PC-9 (cell line): ENCODE measurements around the gene PRDM4. TPM values are rescaled to one million over a fixed set of nuclear protein-coding genes. Genes with fewer than 3 reads are reported as not detected.

ENCODE experiments used
- BruUV-seq: library from RNA; stranded (reverse); fragments of 400-500 nt; replicated peaks from 2 replicates; lab custom pipeline; 2021; lab: Mats Ljungman, UMichigan
- CTCF ChIA-PET: fragments of 300-600 bp; sonication (Branson Sonifier 250); formaldehyde crosslinking; loops from one replicate; lab custom pipeline; 2022; ENCODE audit warnings: antibody characterized with exemption; lab: Charles Lee
- POLR2A ChIA-PET: fragments of 300-600 bp; sonication (Branson Sonifier 250); formaldehyde crosslinking; loops from one replicate; lab custom pipeline; 2022; ENCODE audit warnings: antibody characterized with exemption; ENCODE audit not compliant: unreplicated experiment; lab: Charles Lee
- DNase-seq, 2 experiments: peaks; one replicate each; pipeline versions ENCODE4 v3.0.0 to v3.0.0-alpha.2; 2015 to 2022; ENCODE audit warnings: mixed read lengths in 1 of 2
- H2AFZ ChIP-seq: fragments of 200-600 bp; sonication (generic); 2 replicates; pipeline ENCODE4 v1.8.1; 2017; ENCODE audit warnings: antibody characterized with exemption
- H3F3A ChIP-seq: fragments of 200-600 bp; sonication (generic); 2 replicates; pipeline ENCODE4 v1.8.1; 2017; ENCODE audit warnings: antibody characterized with exemption, mild to moderate bottlenecking, low read depth; ENCODE audit not compliant: insufficient read depth
- H3K27ac ChIP-seq: fragments of 200-600 bp; sonication (generic); 2 replicates; pipeline ENCODE4 v1.6.1; 2016; ENCODE audit warnings: mixed run types
- H3K27me3 ChIP-seq: fragments of 200-600 bp; sonication (generic); 2 replicates; pipeline ENCODE4 v1.6.1; 2016; ENCODE audit warnings: low read depth, mixed run types; ENCODE audit not compliant: insufficient read depth
- H3K36me3 ChIP-seq: fragments of 200-600 bp; sonication (generic); 2 replicates; pipeline ENCODE4 v1.6.1; 2016; ENCODE audit warnings: low read depth, mixed run types
- H3K4me1 ChIP-seq: fragments of 200-600 bp; sonication (generic); replicated peaks from 2 replicates; pipeline ENCODE4 v1.6.1; 2016; ENCODE audit warnings: mixed run types; ENCODE audit not compliant: insufficient read depth
- H3K4me2 ChIP-seq: fragments of 200-600 bp; sonication (generic); 2 replicates; pipeline ENCODE4 v1.6.1; 2017; ENCODE audit warnings: mixed run types
- H3K4me3 ChIP-seq: fragments of 200-600 bp; sonication (generic); 2 replicates; pipeline ENCODE4 v1.6.1; 2016; ENCODE audit warnings: mixed run types
- H3K79me2 ChIP-seq: fragments of 200-600 bp; sonication (generic); 2 replicates; pipeline ENCODE4 v1.6.1; 2017; ENCODE audit warnings: low read depth, mixed run types
- H3K9me2 ChIP-seq: fragments of 200-600 bp; sonication (generic); 2 replicates; pipeline ENCODE4 v1.8.1; 2017; ENCODE audit warnings: mild to moderate bottlenecking; ENCODE audit not compliant: insufficient read depth
- H3K9me3 ChIP-seq: fragments of 200-600 bp; sonication (generic); 2 replicates; pipeline ENCODE4 v1.8.1; 2016; ENCODE audit warnings: low read depth; ENCODE audit not compliant: insufficient read depth
- H4K20me1 ChIP-seq: fragments of 200-600 bp; sonication (generic); 2 replicates; pipeline ENCODE4 v1.8.1; 2017; ENCODE audit not compliant: insufficient read depth
- CTCF ChIP-seq: fragments of 200-600 bp; sonication (generic); conservative IDR thresholded peaks from 2 replicates; pipeline ENCODE4 v1.6.1; 2017; ENCODE audit warnings: mixed run types, antibody characterized with exemption, mild to moderate bottlenecking, moderate library complexity
- EZH2 ChIP-seq: fragments of 200-600 bp; sonication (generic); IDR thresholded peaks from 2 replicates; pipeline ENCODE4 v1.8.0; 2017; ENCODE audit warnings: antibody characterized with exemption, low read depth
- intact Hi-C: fragments of 100-400 bp; cut with micrococcal nuclease; formaldehyde crosslinking; loops from one replicate; pipeline ENCODE4 v1.10.0; 2022; ENCODE audit not compliant: unreplicated experiment
- total RNA-seq: library from RNA; stranded (reverse); gene quantifications from 2 replicates; pipeline ENCODE4 v1.2.3, GENCODE V29; 2021

PRDM4 gene
- total RNA-seq, 1 experiment from 2014 or later = 21.6 TPM

- no TSS peak for BruUV-seq
- peaks cover 12% of the 10 kb centered on the region; the same call in 1 of the 2 replicates for H3K4me1 ChIP-seq
- H4K20me1 ChIP-seq = no peaks in the 10 kb centered on the region
- intact Hi-C loops = loop anchor here (5.0 kb wide), 1 partner anchor 77 kb away; the partner anchor contains the start of gene PWP1
- CTCF ChIA-PET = no interaction called here
- H3K36me3 ChIP-seq = no peaks in the 10 kb centered on the region
- H3K79me2 ChIP-seq = peaks cover 9% of the 10 kb centered on the region
- H2AFZ ChIP-seq = no peak overlapping the region
- no peak overlapping the region for H3K4me2 ChIP-seq
- no peaks in the 10 kb centered on the region for H3K9me3 ChIP-seq
- POLR2A ChIA-PET = no interaction called here
- peaks cover 15% of the 10 kb centered on the region for H3F3A ChIP-seq
- DNase-seq = no peak
- H3K27me3 ChIP-seq = peaks cover 28% of the 10 kb centered on the region
- H3K4me3 ChIP-seq = no peak overlapping the region
- TF ChIP-seq CTCF (no peak), EZH2 (no peak)
- no peak overlapping the region for H3K27ac ChIP-seq
- no peaks in the 10 kb centered on the region for H3K9me2 ChIP-seq
Measured at GRCh38 chr12:107764626-107765025, 3.7 kb upstream of the PRDM4 start.

- peaks cover 15% of the 10 kb centered on the region; the same call in 1 of the 2 replicates for H3K27me3 ChIP-seq
- H3K4me3 ChIP-seq = no peak overlapping the region
- H3K9me2 ChIP-seq = no peaks in the 10 kb centered on the region
- H3K79me2 ChIP-seq = peaks cover 27% of the 10 kb centered on the region
- BruUV-seq = no TSS peak
- H3K36me3 ChIP-seq = peaks cover 8% of the 10 kb centered on the region
- peaks cover 26% of the 10 kb centered on the region for H3K4me1 ChIP-seq
- peaks cover 15% of the 10 kb centered on the region for H3F3A ChIP-seq
- H3K27ac ChIP-seq = no peak overlapping the region
- H3K4me2 ChIP-seq = no peak overlapping the region
- ChIA-PET CTCF (no interaction called here), POLR2A (no interaction called here)
- TF ChIP-seq CTCF (no peak), EZH2 (no peak)
- DNase-seq = no peak
- intact Hi-C loops = loop anchor here (5.0 kb wide), 1 partner anchor 76 kb away; the partner anchor contains the start of gene PWP1
- no peaks in the 10 kb centered on the region for H3K9me3 ChIP-seq
- H4K20me1 ChIP-seq = 0 out of 2 replicates have a peak, but pooled peaks cover 6% of the 10 kb centered on the region
- H2AFZ ChIP-seq = no peak overlapping the region
Measured at GRCh38 chr12:107762874-107763273, 1.9 kb upstream of the PRDM4 start.

GRCh38 chr12:107761502-107761904, 566 bp upstream of the PRDM4 start:
- CTCF ChIA-PET = no interaction called here
- peaks cover 40% of the 10 kb centered on the region for H3K79me2 ChIP-seq
- H3K27me3 ChIP-seq = peaks cover 5% of the 10 kb centered on the region; the same call in 1 of the 2 replicates
- H3K4me1 ChIP-seq = peaks cover 26% of the 10 kb centered on the region
- peaks cover 15% of the 10 kb centered on the region for H3F3A ChIP-seq
- TF ChIP-seq CTCF = no peak
- no peak for TF ChIP-seq EZH2
- H3K36me3 ChIP-seq = peaks cover 16% of the 10 kb centered on the region
- POLR2A ChIA-PET = interaction anchor here (0.7 kb wide), 1 partner anchor 1419 kb away, joined by 3 read pairs; no protein-coding TSS in a partner anchor
- DNase-seq = no peak
- H4K20me1 ChIP-seq = peaks cover 6% of the 10 kb centered on the region; the same call in 1 of the 2 replicates
- no peaks in the 10 kb centered on the region for H3K9me3 ChIP-seq
- peak overlapping the region; percentile 95 for H3K4me2 ChIP-seq
- peak overlapping the region; percentile 95 for H3K4me3 ChIP-seq
- H3K9me2 ChIP-seq = no peaks in the 10 kb centered on the region
- BruUV-seq = no TSS peak
- peak overlapping the region; percentile 99 for H2AFZ ChIP-seq
- H3K27ac ChIP-seq = no peak overlapping the region
- intact Hi-C loops = loop anchor here (2.0 to 5.0 kb wide), 2 partner anchors 74 to 123 kb away; partner anchors contain the start of gene PWP1
